HepG2 (cell line): ENCODE results near the gene FXYD4. TPM values are rescaled to one million over a fixed set of nuclear protein-coding genes. Genes with fewer than 3 reads are reported as not detected.

Experiments used
- CREM ChIP-seq, 2 experiments: sonication (generic) in 1 of 2; formaldehyde crosslinking in 1 of 2; IDR thresholded peaks; 2 replicates each; pipeline versions ENCODE4 v1.4.0 to v1.6.1; 2016 to 2020; ENCODE audit warnings: antibody characterized with exemption in 1 of 2, mild to moderate bottlenecking in 1 of 2, missing genetic modification reagents in 1 of 2
- DNMT1 ChIP-seq: sonication (generic); formaldehyde crosslinking; IDR thresholded peaks from 2 replicates; pipeline ENCODE4 v1.5.1; 2020; ENCODE audit warnings: mild to moderate bottlenecking, missing genetic modification reagents
- JUND ChIP-seq: sonication (generic); formaldehyde crosslinking; IDR thresholded peaks from 2 replicates; pipeline ENCODE4 v1.8.0; 2022; ENCODE audit warnings: mild to moderate bottlenecking, missing genetic modification reagents
- KLF6 ChIP-seq: IDR thresholded peaks from 2 replicates; pipeline ENCODE4 v1.8.0; 2016; ENCODE audit warnings: missing biosample characterization, missing genetic modification reagents
- NFKB2 ChIP-seq: sonication (generic); formaldehyde crosslinking; IDR thresholded peaks from 2 replicates; pipeline ENCODE4 v1.4.0; 2020; ENCODE audit warnings: missing genetic modification reagents, borderline replicate concordance
- RCOR2 ChIP-seq: IDR thresholded peaks from 2 replicates; pipeline ENCODE4 v1.6.1; 2016; ENCODE audit warnings: missing biosample characterization, missing genetic modification reagents
- RFX1 ChIP-seq: fragments of 450-650 bp; IDR thresholded peaks from 2 replicates; pipeline ENCODE4 v1.6.1; 2017
- SRF ChIP-seq: IDR thresholded peaks from 2 replicates; pipeline ENCODE4 v1.6.1; 2011; ENCODE audit warnings: mild to moderate bottlenecking, low read depth, low read length, moderate library complexity
- ZNF101 ChIP-seq: sonication (generic); formaldehyde crosslinking; IDR thresholded peaks from 2 replicates; pipeline ENCODE4 v1.4.0; 2020; ENCODE audit warnings: mild to moderate bottlenecking, low read depth, missing genetic modification reagents, borderline replicate concordance
- ZNF124 ChIP-seq: sonication (generic); formaldehyde crosslinking; IDR thresholded peaks from 2 replicates; pipeline ENCODE4 v1.4.0; 2020; ENCODE audit warnings: missing genetic modification reagents
- ZNF17 ChIP-seq: sonication (generic); formaldehyde crosslinking; IDR thresholded peaks from 2 replicates; pipeline ENCODE4 v1.5.0; 2020; ENCODE audit warnings: mild to moderate bottlenecking, missing genetic modification reagents
- ZNF3 ChIP-seq: IDR thresholded peaks from 2 replicates; pipeline ENCODE4 v1.7.0; 2017; ENCODE audit warnings: inconsistent platforms
- ZNF33A ChIP-seq: sonication (generic); formaldehyde crosslinking; IDR thresholded peaks from 2 replicates; pipeline ENCODE4 v1.5.1; 2020; ENCODE audit warnings: missing genetic modification reagents, mild to moderate bottlenecking, moderate library complexity, borderline replicate concordance
- ZNF432 ChIP-seq: sonication (generic); formaldehyde crosslinking; IDR thresholded peaks from 2 replicates; pipeline ENCODE4 v1.5.0; 2020; ENCODE audit warnings: missing genetic modification reagents, mild to moderate bottlenecking, borderline replicate concordance
- ZNF44 ChIP-seq: sonication (generic); formaldehyde crosslinking; IDR thresholded peaks from 2 replicates; pipeline ENCODE4 v1.5.1; 2020; ENCODE audit warnings: mild to moderate bottlenecking, missing genetic modification reagents
- ZNF564 ChIP-seq: sonication (generic); formaldehyde crosslinking; IDR thresholded peaks from 2 replicates; pipeline ENCODE4 v1.8.1; 2023; ENCODE audit warnings: mild to moderate bottlenecking, missing genetic modification reagents
- ZNF629 ChIP-seq: sonication (generic); formaldehyde crosslinking; conservative IDR thresholded peaks from 2 replicates; pipeline ENCODE4 v1.5.0; 2020; ENCODE audit warnings: missing genetic modification reagents
- ZSCAN20 ChIP-seq: sonication (generic); formaldehyde crosslinking; IDR thresholded peaks from 2 replicates; pipeline ENCODE4 v1.4.0; 2020; ENCODE audit warnings: missing genetic modification reagents, mild to moderate bottlenecking, borderline replicate concordance
- polyA plus RNA-seq, 8 experiments: library from polyadenylated mRNA; depleted of rRNA in 3 of 8; stranded (reverse) in 7 of 8; unstranded in 1 of 8; fragments of >200 nt; fragmentation: Illumina TruSeq in 4 of 8; extraction: Trizol in 4 of 8; gene quantifications; 2 replicates each; pipeline versions ENCODE4 v1.2.1 to v1.2.3, GENCODE V29; 2011 to 2016; ENCODE audit warnings: low read depth in 4 of 8, missing spikeins in 1 of 8, mixed read lengths in 1 of 8; ENCODE audit not compliant: insufficient read depth in 1 of 8
- total RNA-seq, 5 experiments: library from RNA; depleted of rRNA; stranded (reverse); fragments of >200 nt; fragmentation: Illumina TruSeq; extraction: Trizol; gene quantifications; 2 replicates each; pipeline ENCODE4 v1.2.3, GENCODE V29; 2016; ENCODE audit warnings: low read depth in 1 of 5
- TF ChIP-seq, protein P1 (sequence below): sonication (generic); formaldehyde crosslinking; IDR thresholded peaks from 2 replicates; pipeline ENCODE4 v1.9.0; 2022; ENCODE audit warnings: missing genetic modification reagents, mild to moderate bottlenecking, borderline replicate concordance
- TF ChIP-seq, protein P2 (sequence below): IDR thresholded peaks from 2 replicates; pipeline ENCODE4 v1.6.1; 2016; ENCODE audit warnings: mild to moderate bottlenecking
- TF ChIP-seq, protein P3 (sequence below): sonication (generic); formaldehyde crosslinking; IDR thresholded peaks from 2 replicates; pipeline ENCODE4 v1.4.0; 2020; ENCODE audit warnings: mild to moderate bottlenecking, missing genetic modification reagents
- TF ChIP-seq, protein P4 (sequence below): sonication (generic); formaldehyde crosslinking; IDR thresholded peaks from 2 replicates; pipeline ENCODE4 v1.5.1; 2020; ENCODE audit warnings: missing genetic modification reagents, mild to moderate bottlenecking, borderline replicate concordance
- TF ChIP-seq, protein P5 (sequence below): sonication (generic); formaldehyde crosslinking; IDR thresholded peaks from 2 replicates; pipeline ENCODE4 v1.4.0; 2020; ENCODE audit warnings: missing genetic modification reagents

Gene FXYD4
- total and polyA plus RNA-seq, 2 of the 13 experiments (the other 11 are each of a cell fraction or from before 2014, with no cell fraction given), result not detected

DNA sequence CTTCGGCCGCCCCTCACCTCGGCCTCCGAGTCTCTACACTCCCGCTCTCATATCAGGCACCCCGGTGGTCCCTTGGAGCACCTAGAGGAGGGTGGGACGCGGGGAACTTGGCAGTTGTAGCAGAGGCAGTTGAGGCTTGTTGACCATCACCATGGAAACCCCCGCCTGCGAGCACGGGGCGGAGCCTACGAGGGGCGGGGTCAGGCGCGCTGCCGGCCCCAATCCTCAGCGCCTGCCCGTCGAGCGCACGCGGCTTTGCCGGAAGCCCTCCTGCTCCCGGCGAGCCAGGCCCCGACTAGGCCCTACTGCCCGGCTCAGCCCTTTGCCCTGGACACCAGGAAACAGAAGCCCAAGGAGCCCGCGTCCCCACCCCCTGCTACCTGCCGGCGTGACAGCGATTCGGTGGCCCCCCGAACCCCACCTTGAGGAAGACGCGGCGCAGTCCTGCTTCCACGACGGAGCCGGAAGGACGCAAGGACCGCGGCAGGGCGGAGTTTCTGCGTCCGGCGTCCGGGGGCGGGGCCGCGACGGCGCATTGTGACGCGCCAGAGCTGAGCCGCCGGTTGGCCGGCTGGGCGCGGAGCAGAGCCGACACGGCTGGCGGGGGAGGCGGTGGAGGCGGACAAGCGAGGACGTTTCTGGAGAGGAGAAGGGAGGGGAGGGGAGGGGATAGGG lies 37.4 kb downstream of the FXYD4 start, which contains the start of gene HNRNPF (continued):
- TF ChIP-seq ZNF432 (CRISPR knock-in tag), result no peak
- TF ChIP-seq, protein P1, sequence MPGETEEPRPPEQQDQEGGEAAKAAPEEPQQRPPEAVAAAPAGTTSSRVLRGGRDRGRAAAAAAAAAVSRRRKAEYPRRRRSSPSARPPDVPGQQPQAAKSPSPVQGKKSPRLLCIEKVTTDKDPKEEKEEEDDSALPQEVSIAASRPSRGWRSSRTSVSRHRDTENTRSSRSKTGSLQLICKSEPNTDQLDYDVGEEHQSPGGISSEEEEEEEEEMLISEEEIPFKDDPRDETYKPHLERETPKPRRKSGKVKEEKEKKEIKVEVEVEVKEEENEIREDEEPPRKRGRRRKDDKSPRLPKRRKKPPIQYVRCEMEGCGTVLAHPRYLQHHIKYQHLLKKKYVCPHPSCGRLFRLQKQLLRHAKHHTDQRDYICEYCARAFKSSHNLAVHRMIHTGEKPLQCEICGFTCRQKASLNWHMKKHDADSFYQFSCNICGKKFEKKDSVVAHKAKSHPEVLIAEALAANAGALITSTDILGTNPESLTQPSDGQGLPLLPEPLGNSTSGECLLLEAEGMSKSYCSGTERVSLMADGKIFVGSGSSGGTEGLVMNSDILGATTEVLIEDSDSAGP (CRISPR knock-in tag), result peak; percentile 62; the same call in 1 of the 2 replicates
- 0 out of 2 replicates have a peak, but pooled peaks have one; percentile 79 for TF ChIP-seq ZNF124 (CRISPR knock-in tag)
- no peak for TF ChIP-seq ZNF3 (CRISPR knock-in tag)
- TF ChIP-seq ZNF44, result no peak
- TF ChIP-seq ZNF33A (CRISPR knock-in tag), result 0 out of 2 replicates have a peak, but pooled peaks have one; percentile 59
- peak; percentile 80 for TF ChIP-seq KLF6 (CRISPR knock-in tag)
- peak; percentile 84; the same call in 1 of the 2 replicates for TF ChIP-seq ZSCAN20 (CRISPR knock-in tag)
- TF ChIP-seq ZNF564 (CRISPR knock-in tag), result no peak; the same call in 1 of the 2 replicates
- TF ChIP-seq, protein P2, sequence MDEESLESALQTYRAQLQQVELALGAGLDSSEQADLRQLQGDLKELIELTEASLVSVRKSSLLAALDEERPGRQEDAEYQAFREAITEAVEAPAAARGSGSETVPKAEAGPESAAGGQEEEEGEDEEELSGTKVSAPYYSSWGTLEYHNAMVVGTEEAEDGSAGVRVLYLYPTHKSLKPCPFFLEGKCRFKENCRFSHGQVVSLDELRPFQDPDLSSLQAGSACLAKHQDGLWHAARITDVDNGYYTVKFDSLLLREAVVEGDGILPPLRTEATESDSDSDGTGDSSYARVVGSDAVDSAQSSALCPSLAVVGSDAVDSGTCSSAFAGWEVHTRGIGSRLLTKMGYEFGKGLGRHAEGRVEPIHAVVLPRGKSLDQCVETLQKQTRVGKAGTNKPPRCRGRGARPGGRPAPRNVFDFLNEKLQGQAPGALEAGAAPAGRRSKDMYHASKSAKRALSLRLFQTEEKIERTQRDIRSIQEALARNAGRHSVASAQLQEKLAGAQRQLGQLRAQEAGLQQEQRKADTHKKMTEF (CRISPR knock-in tag), result peak; percentile 92
- TF ChIP-seq, protein P3, sequence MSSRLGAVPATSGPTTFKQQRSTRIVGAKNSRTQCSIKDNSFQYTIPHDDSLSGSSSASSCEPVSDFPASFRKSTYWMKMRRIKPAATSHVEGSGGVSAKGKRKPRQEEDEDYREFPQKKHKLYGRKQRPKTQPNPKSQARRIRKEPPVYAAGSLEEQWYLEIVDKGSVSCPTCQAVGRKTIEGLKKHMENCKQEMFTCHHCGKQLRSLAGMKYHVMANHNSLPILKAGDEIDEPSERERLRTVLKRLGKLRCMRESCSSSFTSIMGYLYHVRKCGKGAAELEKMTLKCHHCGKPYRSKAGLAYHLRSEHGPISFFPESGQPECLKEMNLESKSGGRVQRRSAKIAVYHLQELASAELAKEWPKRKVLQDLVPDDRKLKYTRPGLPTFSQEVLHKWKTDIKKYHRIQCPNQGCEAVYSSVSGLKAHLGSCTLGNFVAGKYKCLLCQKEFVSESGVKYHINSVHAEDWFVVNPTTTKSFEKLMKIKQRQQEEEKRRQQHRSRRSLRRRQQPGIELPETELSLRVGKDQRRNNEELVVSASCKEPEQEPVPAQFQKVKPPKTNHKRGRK (CRISPR knock-in tag), result no peak
- TF ChIP-seq, protein P4, sequence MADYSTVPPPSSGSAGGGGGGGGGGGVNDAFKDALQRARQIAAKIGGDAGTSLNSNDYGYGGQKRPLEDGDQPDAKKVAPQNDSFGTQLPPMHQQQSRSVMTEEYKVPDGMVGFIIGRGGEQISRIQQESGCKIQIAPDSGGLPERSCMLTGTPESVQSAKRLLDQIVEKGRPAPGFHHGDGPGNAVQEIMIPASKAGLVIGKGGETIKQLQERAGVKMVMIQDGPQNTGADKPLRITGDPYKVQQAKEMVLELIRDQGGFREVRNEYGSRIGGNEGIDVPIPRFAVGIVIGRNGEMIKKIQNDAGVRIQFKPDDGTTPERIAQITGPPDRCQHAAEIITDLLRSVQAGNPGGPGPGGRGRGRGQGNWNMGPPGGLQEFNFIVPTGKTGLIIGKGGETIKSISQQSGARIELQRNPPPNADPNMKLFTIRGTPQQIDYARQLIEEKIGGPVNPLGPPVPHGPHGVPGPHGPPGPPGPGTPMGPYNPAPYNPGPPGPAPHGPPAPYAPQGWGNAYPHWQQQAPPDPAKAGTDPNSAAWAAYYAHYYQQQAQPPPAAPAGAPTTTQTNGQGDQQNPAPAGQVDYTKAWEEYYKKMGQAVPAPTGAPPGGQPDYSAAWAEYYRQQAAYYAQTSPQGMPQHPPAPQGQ (CRISPR knock-in tag), result no peak
- TF ChIP-seq NFKB2 (CRISPR knock-in tag), result peak; percentile 83
- no peak for TF ChIP-seq DNMT1
- TF ChIP-seq ZNF101 (CRISPR knock-in tag), result no peak
- no peak for TF ChIP-seq ZNF17 (CRISPR knock-in tag)
- TF ChIP-seq SRF, result no peak
- TF ChIP-seq ZNF629 (CRISPR knock-in tag), result 0 out of 2 replicates have a peak, but pooled peaks have one; percentile 25
- TF ChIP-seq RFX1, result peak; percentile 79
- TF ChIP-seq CREM (IDR thresholded peaks at IDR 0.05), result 0 out of 2 replicates have a peak, but pooled peaks have one; percentile 26
- TF ChIP-seq CREM (CRISPR knock-in tag; IDR thresholded peaks at IDR 0.05), result no peak
- TF ChIP-seq, protein P5, sequence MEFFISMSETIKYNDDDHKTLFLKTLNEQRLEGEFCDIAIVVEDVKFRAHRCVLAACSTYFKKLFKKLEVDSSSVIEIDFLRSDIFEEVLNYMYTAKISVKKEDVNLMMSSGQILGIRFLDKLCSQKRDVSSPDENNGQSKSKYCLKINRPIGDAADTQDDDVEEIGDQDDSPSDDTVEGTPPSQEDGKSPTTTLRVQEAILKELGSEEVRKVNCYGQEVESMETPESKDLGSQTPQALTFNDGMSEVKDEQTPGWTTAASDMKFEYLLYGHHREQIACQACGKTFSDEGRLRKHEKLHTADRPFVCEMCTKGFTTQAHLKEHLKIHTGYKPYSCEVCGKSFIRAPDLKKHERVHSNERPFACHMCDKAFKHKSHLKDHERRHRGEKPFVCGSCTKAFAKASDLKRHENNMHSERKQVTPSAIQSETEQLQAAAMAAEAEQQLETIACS, result peak; percentile 65
- TF ChIP-seq JUND (CRISPR knock-in tag), result no peak
- TF ChIP-seq RCOR2 (CRISPR knock-in tag), result no peak
